Colonic mucosa (tissue), 4 donors: ENCODE results near the gene MSRB1. TPM values are rescaled to one million over a fixed set of nuclear protein-coding genes. Genes with fewer than 3 reads are reported as not detected.

Experiments used
- DNase-seq: peaks from one replicate; pipeline ENCODE4 v3.0.0-alpha.2; 2020
- H3K27ac ChIP-seq: fragments of 200-600 bp; one replicate; pipeline ENCODE4 v1.8.0; 2021
- H3K27me3 ChIP-seq: fragments of 200-600 bp; one replicate; pipeline ENCODE4 v1.8.0; 2021
- H3K36me3 ChIP-seq: fragments of 200-600 bp; one replicate; pipeline ENCODE4 v1.8.0; 2021
- H3K4me1 ChIP-seq: fragments of 200-600 bp; one replicate; pipeline ENCODE4 v1.8.0; 2021; ENCODE audit warnings: mild to moderate bottlenecking
- H3K4me3 ChIP-seq: fragments of 200-600 bp; one replicate; pipeline ENCODE4 v1.8.0; 2021
- H3K9ac ChIP-seq, 2 donors: one replicate each; pipeline ENCODE4 v1.7.0; 2013; ENCODE audit warnings: control low read depth in 2 of 2, low read depth in 2 of 2, low read length in 2 of 2
- H3K9me3 ChIP-seq: fragments of 200-600 bp; one replicate; pipeline ENCODE4 v1.8.0; 2021
- CTCF ChIP-seq: fragments of 200-600 bp; IDR thresholded peaks from one replicate; pipeline ENCODE4 v1.8.0; 2022; ENCODE audit warnings: antibody characterized with exemption, mild to moderate bottlenecking
- intact Hi-C: fragments of 100-400 bp; cut with DNase I; formaldehyde crosslinking; loops from one replicate; pipeline ENCODE4 v1.14.1; 2022
- total RNA-seq, 2 donors: library from RNA; stranded (reverse); fragmentation: NEBNext Ultra II Directional in 1 of 2; extraction: Animal tissue kit (Norgen Biotek cat#: 25700) in 1 of 2; gene quantifications; one replicate each; pipeline ENCODE4 v1.2.1, GENCODE V29; 2021
- donor health status: healthy.
- donor health status: DM: no; HTN: no; CAD: no.
- donor health status: DM: no; HTN: no; CAD: no.

The MSRB1 gene
- total RNA-seq, 2 donors from 2014 or later = 33.0 to 61.2 TPM

- Histone ChIP-seq H3K27ac (no peak overlapping the region), H3K27me3 (no peaks in the 10 kb centered on the region), H3K4me3 (no peak overlapping the region), H3K36me3 (no peaks in the 10 kb centered on the region), H3K9me3 (no peaks in the 10 kb centered on the region), H3K9ac (no peak overlapping the region), H3K4me1 (no peaks in the 10 kb centered on the region)
- no peak for DNase-seq
- TF ChIP-seq CTCF = no peak
- intact Hi-C loops = no loop called here
These were observed 52.8 kb downstream of the MSRB1 start for GRCh38 chr16:1890024-1890707.

Other genes starting within 250 kb of the MSRB1 start
- gene MAPK8IP3, start 237.0 kb downstream of the MSRB1 start, total RNA-seq = 10 to 100 TPM; 44.0 to 62.6 TPM
- 10 to 100 TPM; 61.3 to 79.7 TPM for gene NME3, start 171.7 kb downstream of the MSRB1 start, total RNA-seq
- 10 to 100 TPM; 16.7 to 30.6 TPM for gene EME2, start 170.4 kb downstream of the MSRB1 start, total RNA-seq
- gene MRPS34, start 170.1 kb downstream of the MSRB1 start, total RNA-seq = 100 to 1,000 TPM; 106 to 227 TPM
- 10 to 100 TPM; 32.7 to 35.9 TPM for gene SPSB3, start 160.6 kb downstream of the MSRB1 start, total RNA-seq
- 10 to 100 TPM; 30.0 to 72.8 TPM for gene NUBP2, start 160.2 kb downstream of the MSRB1 start, total RNA-seq
- 1 to 10 TPM; 5.7 to 7.0 TPM for gene IGFALS, start 149.5 kb downstream of the MSRB1 start, total RNA-seq
- gene HAGH, start 116.4 kb downstream of the MSRB1 start, total RNA-seq = 10 to 100 TPM; 61.9 to 64.7 TPM
- gene FAHD1, start 116.0 kb downstream of the MSRB1 start, total RNA-seq = 10 to 100 TPM; 55.5 to 73.9 TPM
- gene MEIOB, start 71.0 kb downstream of the MSRB1 start, total RNA-seq = under 1 TPM in 1 of 2 donors, not detected in 1; 0.27 TPM
- gene HS3ST6, start 24.8 kb downstream of the MSRB1 start, total RNA-seq = under 1 TPM; 0.59 to 0.82 TPM
- gene RPL3L, start 11.5 kb upstream of the MSRB1 start, total RNA-seq = not detected
- 100 to 1,000 TPM; 219 to 272 TPM for gene NDUFB10, start 16.3 kb upstream of the MSRB1 start, total RNA-seq
- 1,000 to 10,000 TPM; 1,996 to 2,736 TPM for gene RPS2, start 21.6 kb upstream of the MSRB1 start, total RNA-seq
- not detected for gene RNF151, start 23.7 kb upstream of the MSRB1 start, total RNA-seq
- gene TBL3, start 28.9 kb upstream of the MSRB1 start, total RNA-seq = 10 to 100 TPM; 19.4 to 43.1 TPM
- 10 to 100 TPM; 43.9 to 80.1 TPM for gene NOXO1, start 38.3 kb upstream of the MSRB1 start, total RNA-seq
- gene GFER, start 41.0 kb upstream of the MSRB1 start, total RNA-seq = 10 to 100 TPM; 76.6 to 79.5 TPM
- gene SYNGR3, start 46.8 kb upstream of the MSRB1 start, total RNA-seq = 1 to 10 TPM; 1.5 to 1.9 TPM
- 10 to 100 TPM; 45.4 to 64.3 TPM for gene ZNF598, start 66.6 kb upstream of the MSRB1 start, total RNA-seq
- gene NPW, start 76.6 kb upstream of the MSRB1 start, total RNA-seq = 1 to 10 TPM; 3.5 to 3.8 TPM
- gene NHERF2, start 83.7 kb upstream of the MSRB1 start, total RNA-seq = 10 to 100 TPM; 64.0 to 77.9 TPM
- gene NTHL1, start 104.6 kb upstream of the MSRB1 start, total RNA-seq = 10 to 100 TPM; 30.1 to 96.8 TPM
- 100 to 1,000 TPM in 1 of 2 donors, 10 to 100 TPM in 1; 75.3 to 143 TPM for gene TSC2, start 104.8 kb upstream of the MSRB1 start, total RNA-seq
- 10 to 100 TPM; 48.2 to 83.5 TPM for gene PKD1, start 192.7 kb upstream of the MSRB1 start, total RNA-seq
- 10 to 100 TPM; 18.2 to 24.5 TPM for gene RAB26, start 205.4 kb upstream of the MSRB1 start, total RNA-seq
- gene TRAF7, start 212.6 kb upstream of the MSRB1 start, total RNA-seq = 100 to 1,000 TPM; 102 to 131 TPM